IPS DF 6.9 (cell line): ENCODE measurements around the gene SYTL3.
"Not testable (repeated sequence)": the region's sequence is repeated elsewhere in the genome, so short reads cannot be mapped to it uniquely, and the experiment has no call there.

Source experiments
- DNase-seq: peaks from one replicate; pipeline ENCODE4 v3.0.0-alpha.2; 2013; ENCODE audit warnings: low read depth, low spot score
- H3K27ac ChIP-seq: one replicate; pipeline ENCODE4 v1.5.1; 2013; ENCODE audit warnings: low read length, control low read depth
- H3K27me3 ChIP-seq: 2 replicates; pipeline ENCODE4 v1.6.1; 2013; ENCODE audit warnings: mild to moderate bottlenecking, low read length; ENCODE audit not compliant: control insufficient read depth, insufficient read depth
- H3K36me3 ChIP-seq: 2 replicates; pipeline ENCODE4 v1.6.1; 2013; ENCODE audit warnings: low read length; ENCODE audit not compliant: control insufficient read depth, insufficient read depth
- H3K4me1 ChIP-seq: 2 replicates; pipeline ENCODE4 v1.6.1; 2013; ENCODE audit warnings: low read length; ENCODE audit not compliant: control insufficient read depth, insufficient read depth
- H3K4me3 ChIP-seq: 2 replicates; pipeline ENCODE4 v1.5.1; 2013; ENCODE audit warnings: mild to moderate bottlenecking, low read length
- H3K9me3 ChIP-seq: 2 replicates; pipeline ENCODE4 v1.6.1; 2013; ENCODE audit warnings: low read length, inconsistent platforms; ENCODE audit not compliant: control insufficient read depth, insufficient read depth
- WGBS: extraction: QIAGEN DNeasy Blood & Tissue Kit; methylation state at CpG from one replicate; pipeline ENCODE4 v1.1.7; 2013; ENCODE audit warnings: mixed read lengths, missing lambda C conversion rate; ENCODE audit not compliant: insufficient read length, insufficient coverage; 5-methylcytosine and 5-hydroxymethylcytosine counted together

Gene SYTL3

DNA sequence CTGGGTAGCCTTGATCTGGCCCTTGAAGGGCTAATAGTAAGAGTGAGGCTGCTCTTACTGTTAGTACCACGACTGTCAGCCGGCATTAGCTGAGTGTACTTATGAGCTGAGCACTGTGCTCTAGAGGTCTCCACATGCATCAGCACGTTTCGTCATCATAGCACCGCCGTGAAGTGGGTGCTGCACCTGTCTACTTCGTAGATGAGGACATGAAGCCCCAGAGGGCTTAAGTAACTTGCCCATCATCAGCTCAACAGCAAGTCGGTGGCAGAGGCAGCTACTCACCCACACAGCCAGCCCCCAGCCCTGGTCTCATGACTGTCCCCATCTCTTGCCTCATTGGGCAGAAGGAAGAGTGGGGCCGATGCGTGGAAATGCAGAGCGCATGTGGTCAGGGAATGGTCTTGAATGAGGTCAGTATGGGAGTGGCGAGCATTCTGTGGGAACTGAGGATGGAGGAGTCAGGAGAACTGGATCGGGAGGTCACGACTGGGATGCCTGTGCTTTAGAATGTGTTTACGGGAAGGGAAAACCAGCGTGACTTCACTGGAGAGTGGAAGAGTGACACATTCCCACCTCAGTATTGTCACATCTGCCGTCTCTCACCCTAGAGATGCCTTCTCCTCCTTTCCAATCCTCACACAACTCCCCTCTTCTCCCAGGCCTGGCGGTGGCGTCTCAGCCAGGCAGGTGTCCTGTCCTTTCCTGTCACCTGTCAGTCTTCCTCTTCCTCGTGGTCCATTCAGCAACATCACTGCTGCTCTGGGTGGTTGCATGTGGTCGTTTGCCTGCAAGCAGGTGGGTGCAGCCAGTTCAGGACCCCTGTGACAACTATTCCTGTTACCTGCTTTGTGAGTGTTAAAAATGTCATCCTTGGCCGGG is 6.0 kb downstream of the SYTL3 start:
- Histone ChIP-seq H3K36me3 (no peaks in the 10 kb centered on the region), H3K9me3 (no peaks in the 10 kb centered on the region), H3K27ac (no peak overlapping the region), H3K4me1 (0 out of 2 replicates have a peak, but pooled peaks cover 1% of the 10 kb centered on the region), H3K4me3 (no peak overlapping the region), H3K27me3 (no peaks in the 10 kb centered on the region)
- DNase-seq = no peak
- WGBS = no CpG with 5 or more reads among the region's 22 CpGs

DNA sequence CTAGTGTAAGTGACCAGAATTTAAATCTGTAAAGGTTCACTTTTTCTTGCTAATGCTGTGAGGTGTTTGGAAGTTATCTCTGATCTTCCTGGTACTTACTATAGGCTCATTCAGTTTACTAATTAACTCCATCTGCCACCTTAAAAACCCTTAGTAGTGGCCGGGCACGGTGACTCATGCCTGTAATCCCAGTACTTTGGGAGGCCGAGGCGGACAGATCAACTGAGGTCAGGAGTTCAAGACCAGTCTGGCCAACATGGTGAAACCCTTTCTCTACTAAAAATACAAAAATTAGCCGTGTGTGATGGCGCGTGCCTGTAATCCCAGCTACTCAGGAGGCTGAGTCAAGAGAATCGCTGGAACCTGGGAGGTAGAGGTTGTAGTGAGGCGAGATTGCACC is 7.1 kb downstream of the SYTL3 start:
- WGBS = no CpG with 5 or more reads among the region's 9 CpGs
- not testable (repeated sequence) for H3K27ac ChIP-seq

DNA sequence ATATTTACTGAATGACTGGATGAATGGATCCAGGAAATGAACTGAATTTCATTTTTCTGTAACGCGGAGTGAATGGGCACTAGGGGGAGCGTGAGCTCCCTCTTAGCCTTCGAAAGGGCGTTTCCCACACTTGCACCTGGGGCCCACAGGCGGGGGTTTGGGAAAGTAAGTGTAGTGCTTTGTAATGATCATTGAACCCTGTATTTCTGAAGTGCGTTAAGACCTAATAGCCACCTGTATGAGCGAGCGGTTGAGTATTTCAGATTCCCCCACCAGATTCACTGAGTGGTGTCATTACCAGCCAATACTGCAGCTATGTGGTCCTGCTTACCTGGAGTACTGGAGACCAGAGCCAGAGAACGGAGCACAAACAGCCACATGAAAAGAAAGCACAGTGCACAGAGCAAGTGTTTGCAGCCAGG is 10.5 kb downstream of the SYTL3 start:
- WGBS = no CpG with 5 or more reads among the region's 10 CpGs

More for the DNA sequence above, 7.1 kb downstream of the SYTL3 start:
- H3K27me3 ChIP-seq, H3K4me1 ChIP-seq, H3K36me3 ChIP-seq, H3K4me3 ChIP-seq, H3K9me3 ChIP-seq, DNase-seq: not testable (repeated sequence)

DNA sequence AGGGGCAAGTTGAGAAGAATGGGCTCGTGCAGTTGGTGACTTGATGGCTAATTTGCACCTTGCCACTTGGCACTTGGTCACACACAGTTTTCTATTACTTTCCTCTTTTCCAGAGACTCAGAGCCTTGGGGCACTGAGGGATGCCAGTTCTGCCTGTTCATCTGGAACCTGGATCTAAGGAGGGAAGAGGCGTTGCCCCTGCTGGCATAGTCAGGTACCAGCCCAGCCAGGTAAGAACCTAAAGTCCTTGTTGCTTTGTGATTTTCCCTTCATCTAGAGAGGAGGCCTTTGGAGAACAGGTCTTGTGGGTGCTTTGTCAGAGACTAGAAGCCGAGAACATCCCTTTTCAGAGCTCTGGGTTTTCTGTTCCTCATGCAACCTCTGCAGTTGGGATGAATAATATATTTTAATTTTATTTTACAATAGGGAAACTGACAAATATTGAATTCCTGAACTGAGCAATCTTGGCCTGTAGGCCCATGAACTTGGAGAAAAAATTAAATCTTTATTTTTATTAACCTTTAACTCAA is 11.4 kb downstream of the SYTL3 start:
- no peak for DNase-seq
- Histone ChIP-seq H3K27ac (no peak overlapping the region), H3K9me3 (no peaks in the 10 kb centered on the region), H3K4me3 (no peak overlapping the region), H3K36me3 (no peaks in the 10 kb centered on the region), H3K27me3 (no peaks in the 10 kb centered on the region), H3K4me1 (0 out of 2 replicates have a peak, but pooled peaks cover 1% of the 10 kb centered on the region)
- no CpG with 5 or more reads among the region's 3 CpGs for WGBS

More for the DNA sequence above, 10.5 kb downstream of the SYTL3 start:
- Histone ChIP-seq H3K27me3 (no peaks in the 10 kb centered on the region), H3K9me3 (no peaks in the 10 kb centered on the region), H3K27ac (no peak overlapping the region), H3K4me3 (no peak overlapping the region), H3K4me1 (0 out of 2 replicates have a peak, but pooled peaks cover 1% of the 10 kb centered on the region), H3K36me3 (no peaks in the 10 kb centered on the region)
- DNase-seq = no peak

DNA sequence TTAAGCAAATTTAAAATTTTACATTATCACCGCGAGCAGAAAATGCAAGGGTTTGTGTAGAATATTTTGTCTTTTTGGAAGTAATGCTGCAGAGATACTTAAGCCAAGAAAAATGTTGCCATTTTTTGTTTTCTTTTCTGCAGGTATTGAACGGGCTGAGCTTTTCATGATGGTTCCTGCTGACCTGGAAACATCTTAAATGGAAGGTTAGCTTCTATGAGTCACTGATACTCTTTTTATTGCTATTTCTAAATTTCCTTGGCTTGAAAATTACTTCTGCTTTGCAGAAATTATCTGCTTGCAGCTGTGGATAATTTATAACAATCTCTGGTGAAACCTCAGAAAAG is 12.7 kb downstream of the SYTL3 start:
- no peak for DNase-seq
- no peak overlapping the region for H3K4me3 ChIP-seq
- no peaks in the 10 kb centered on the region for H3K36me3 ChIP-seq
- H3K9me3 ChIP-seq = no peaks in the 10 kb centered on the region
- H3K4me1 ChIP-seq = 0 out of 2 replicates have a peak, but pooled peaks cover 1% of the 10 kb centered on the region
- no peak overlapping the region for H3K27ac ChIP-seq
- no peaks in the 10 kb centered on the region for H3K27me3 ChIP-seq
- WGBS = no CpG with 5 or more reads among the region's 3 CpGs

DNA sequence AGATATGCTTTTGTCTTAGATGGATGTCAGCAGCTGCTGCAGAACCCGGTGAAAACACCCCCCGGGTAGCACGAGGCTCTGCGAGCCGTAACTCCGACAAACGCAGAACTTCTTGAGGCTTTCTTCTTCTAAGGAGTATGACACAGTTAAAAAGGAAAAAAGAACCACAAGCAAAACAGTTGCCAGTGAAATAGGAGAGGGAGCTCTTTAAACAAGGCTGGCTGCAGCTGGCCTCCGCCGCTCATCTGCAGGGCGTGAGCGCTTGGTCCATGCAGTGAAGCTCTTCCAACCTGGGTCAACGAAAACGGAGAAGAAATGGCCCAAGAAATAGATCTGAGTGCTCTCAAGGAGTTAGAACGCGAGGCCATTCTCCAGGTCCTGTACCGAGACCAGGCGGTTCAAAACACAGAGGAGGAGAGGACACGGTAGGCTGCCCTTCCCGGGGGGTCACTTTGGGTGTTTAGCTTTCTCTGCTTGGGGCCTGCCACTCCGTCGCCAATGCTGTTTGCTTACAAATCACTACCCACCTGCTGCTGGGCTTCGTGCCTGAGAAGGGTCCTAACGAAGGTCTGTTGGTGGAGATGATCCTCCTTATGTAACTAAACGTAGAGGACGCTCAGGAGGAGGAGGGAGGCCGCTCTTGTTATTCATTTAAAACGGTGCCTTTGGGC is 13.2 kb downstream of the SYTL3 start:
- DNase-seq = no peak
- 0 out of 2 replicates have a peak, but pooled peaks cover 1% of the 10 kb centered on the region for H3K4me1 ChIP-seq

DNA sequence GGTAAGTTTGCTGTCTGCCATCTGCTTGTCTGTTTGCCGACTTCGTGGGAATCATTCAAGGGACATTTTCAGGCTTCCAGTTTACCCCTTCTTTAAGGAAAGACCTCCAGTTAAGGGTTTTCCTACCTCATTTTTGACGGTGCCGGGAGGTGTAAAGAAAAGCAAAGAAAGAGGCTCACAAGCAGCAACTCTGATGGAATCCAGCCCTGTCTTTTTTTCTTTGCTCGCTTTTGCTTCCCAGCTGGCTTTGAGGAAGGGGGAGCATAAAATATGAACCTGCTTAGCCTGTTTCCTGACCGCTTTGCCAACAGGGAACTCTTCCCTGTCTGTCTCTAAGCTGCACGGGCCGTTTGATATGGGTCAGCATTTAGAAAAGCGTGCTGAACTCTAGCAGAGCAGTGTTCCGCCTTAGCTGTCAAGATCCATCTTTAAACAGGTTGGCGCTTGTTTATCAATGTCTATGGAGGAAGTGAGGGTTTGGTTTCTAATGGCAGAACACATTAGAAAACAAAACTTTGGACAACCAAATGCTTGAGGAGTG is 13.8 kb downstream of the SYTL3 start:
- H3K36me3 ChIP-seq = no peaks in the 10 kb centered on the region
- no CpG with 5 or more reads among the region's 11 CpGs for WGBS
- no peaks in the 10 kb centered on the region for H3K9me3 ChIP-seq
- no peak overlapping the region for H3K4me3 ChIP-seq
- no peak for DNase-seq
- H3K4me1 ChIP-seq = 0 out of 2 replicates have a peak, but pooled peaks cover 1% of the 10 kb centered on the region
- no peaks in the 10 kb centered on the region for H3K27me3 ChIP-seq
- no peak overlapping the region for H3K27ac ChIP-seq

More for the DNA sequence above, 13.2 kb downstream of the SYTL3 start:
- H3K27ac ChIP-seq = no peak overlapping the region
- H3K27me3 ChIP-seq = no peaks in the 10 kb centered on the region
- no peaks in the 10 kb centered on the region for H3K36me3 ChIP-seq
- H3K4me3 ChIP-seq = no peak overlapping the region
- no CpG with 5 or more reads among the region's 27 CpGs for WGBS
- no peaks in the 10 kb centered on the region for H3K9me3 ChIP-seq

DNA sequence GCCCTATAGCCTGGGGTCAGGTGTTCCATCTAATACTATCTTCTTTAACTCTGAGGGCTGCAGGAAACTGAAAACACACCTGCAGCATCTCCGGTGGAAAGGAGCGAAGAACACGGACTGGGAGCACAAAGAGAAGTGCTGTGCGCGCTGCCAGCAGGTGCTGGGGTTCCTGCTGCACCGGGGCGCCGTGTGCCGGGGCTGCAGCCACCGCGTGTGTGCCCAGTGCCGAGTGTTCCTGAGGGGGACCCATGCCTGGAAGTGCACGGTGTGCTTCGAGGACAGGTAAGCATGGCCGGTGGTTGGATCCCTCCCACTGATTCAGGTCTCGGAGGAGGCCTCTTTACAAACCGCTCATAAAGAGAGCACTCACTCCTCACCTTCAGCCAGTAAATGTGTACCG is 15.5 kb downstream of the SYTL3 start:
- no CpG with 5 or more reads among the region's 18 CpGs for whole genome bisulfite sequencing
- Histone ChIP-seq H3K27ac (no peak overlapping the region), H3K4me1 (0 out of 2 replicates have a peak, but pooled peaks cover under 1% of the 10 kb centered on the region), H3K27me3 (no peaks in the 10 kb centered on the region), H3K4me3 (no peak overlapping the region), H3K9me3 (no peaks in the 10 kb centered on the region), H3K36me3 (no peaks in the 10 kb centered on the region)
- DNase-seq = no peak

DNA sequence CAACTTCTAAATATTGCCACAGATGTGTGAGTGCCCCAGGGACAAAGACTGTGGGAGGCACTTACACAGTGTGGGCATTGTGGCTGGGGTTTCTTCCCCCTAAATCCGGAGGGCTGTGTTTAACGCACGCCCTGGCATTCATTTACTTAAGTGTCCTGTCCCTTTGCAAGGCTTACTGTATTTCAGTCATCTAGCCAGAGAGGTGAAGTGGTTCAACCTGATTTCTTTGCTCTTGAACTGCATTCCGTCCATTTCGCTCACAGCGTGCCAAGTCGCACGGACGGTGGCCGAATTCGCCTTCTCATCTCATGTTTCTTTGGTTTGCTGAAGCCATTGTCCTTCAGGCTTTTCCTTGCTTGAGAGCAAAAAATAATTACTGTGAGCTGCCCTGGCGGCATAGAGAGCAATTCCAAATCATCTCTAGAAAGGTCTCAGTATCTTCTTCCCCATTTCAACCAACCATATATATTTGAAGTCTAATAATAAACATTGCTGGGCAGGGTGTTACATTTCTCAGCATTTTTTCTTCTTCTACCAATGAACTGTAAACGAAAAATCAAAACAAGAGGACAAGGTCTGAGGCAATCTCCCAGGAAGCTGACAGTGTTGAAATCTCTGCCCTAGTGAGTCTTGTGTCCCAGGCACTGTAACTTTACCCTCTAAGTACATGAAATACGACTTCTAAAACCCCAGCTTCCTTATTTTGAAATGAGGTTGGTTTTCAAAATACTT is 16.9 kb downstream of the SYTL3 start:
- H3K36me3 ChIP-seq = no peaks in the 10 kb centered on the region
- no peak overlapping the region for H3K4me3 ChIP-seq
- H3K27ac ChIP-seq = no peak overlapping the region
- no peaks in the 10 kb centered on the region for H3K4me1 ChIP-seq
- no peaks in the 10 kb centered on the region for H3K27me3 ChIP-seq
- no peak for DNase-seq
- no peaks in the 10 kb centered on the region for H3K9me3 ChIP-seq
- WGBS = no CpG with 5 or more reads among the region's 14 CpGs
